ENCODE data around the gene ANKRD10. TPM values are rescaled to one million over a fixed set of nuclear protein-coding genes. Genes with fewer than 3 reads are reported as not detected.

The ANKRD10 gene
- polyA plus RNA-seq, 10 donors = 122 to 338 (median 164) TPM

DNA sequence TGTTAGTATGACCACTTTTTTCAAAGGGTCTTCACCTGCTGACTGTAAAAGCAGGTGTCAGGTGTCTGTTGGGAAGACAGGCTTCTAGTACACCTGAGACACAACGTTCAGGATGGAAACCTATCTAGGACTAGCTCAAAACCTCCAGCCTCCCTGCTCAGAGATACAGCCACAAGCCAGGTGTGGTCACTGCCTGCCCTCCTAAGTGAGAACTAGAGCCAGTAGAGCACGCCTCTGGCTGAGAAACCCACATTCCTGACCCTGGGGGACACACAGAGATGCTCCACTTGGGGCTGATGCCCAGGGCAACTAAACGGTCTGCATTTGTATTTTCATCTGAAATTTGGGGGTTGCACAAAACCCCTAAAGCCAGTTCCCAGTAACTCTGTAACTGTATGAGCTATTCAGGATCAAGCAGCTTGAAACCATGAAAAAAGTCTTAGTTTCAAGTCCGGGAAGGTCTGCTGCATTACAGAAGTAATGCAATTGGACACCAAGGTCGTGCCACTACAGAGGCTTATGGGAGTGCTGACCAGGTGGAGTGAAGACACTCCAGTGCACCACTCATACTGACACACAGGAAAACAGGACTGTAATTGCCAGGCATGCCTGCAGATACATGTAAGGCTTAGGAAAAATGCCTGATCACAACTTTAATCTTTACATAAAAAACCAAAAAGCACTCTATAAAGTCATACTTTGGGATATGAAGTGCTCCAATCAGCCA, 27.8 kb downstream of the ANKRD10 start:
- no peak for DNase-seq

DNA sequence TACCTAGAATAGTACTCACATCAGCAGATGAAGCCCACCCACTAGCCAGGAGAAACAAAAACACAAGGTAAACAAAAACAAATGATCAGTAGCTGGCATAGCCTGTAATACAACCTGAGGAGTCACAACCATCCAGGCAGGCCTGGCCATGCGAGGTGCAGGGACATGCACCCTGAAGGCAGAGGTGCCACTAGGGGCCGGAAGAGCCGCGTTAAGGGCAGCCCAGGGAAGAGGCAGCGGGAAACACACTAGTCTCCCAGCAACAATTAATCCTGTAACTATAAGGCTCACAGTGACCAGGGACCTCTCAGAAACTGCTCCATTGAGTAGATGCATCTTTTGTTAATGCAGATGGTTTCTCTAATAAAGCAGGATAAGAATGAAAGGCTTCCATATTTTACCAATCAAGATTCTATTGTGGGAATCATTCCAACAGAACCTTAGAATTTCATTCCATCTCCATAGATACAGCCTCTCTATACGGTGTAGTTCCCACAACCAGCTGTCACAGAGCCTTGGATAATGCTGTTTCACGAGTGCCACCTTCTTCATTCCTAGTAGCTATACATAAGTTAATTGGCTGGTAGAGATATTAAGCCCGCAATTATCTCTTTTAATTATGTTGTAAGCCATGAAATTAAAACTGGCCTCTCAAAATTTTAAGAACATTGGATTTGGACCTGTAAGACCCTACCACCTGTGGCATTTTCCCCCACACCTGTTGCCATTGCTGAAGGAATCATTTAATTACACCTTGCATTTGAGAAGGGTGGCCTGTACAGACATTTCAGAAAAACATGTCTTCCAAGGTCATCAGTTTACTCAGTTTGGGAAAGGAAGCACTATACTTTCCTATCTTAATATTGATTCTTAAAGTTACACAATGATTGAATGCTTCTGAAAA, 28.7 kb downstream of the ANKRD10 start:
- no peak for DNase-seq

DNA sequence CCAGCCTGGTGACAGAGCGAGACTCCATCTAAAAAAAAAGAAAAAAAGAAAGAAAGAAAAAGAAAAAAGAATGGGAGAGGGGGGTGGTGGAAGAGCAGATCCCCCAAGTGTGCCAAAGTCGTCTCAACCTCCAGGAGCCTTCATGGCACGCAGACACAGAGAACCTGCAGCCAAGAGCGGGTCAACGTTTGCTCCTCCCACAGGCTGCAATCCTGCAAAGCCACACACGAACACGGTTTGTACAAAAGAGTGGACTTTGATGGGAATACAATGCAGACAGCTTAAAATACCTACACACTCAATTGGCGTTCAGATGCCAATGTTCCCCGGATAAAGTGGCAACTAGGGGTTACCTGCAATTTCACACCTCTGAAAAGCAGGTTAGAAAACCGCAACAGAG, 29.4 kb downstream of the ANKRD10 start:
- no peak for DNase-seq

DNA sequence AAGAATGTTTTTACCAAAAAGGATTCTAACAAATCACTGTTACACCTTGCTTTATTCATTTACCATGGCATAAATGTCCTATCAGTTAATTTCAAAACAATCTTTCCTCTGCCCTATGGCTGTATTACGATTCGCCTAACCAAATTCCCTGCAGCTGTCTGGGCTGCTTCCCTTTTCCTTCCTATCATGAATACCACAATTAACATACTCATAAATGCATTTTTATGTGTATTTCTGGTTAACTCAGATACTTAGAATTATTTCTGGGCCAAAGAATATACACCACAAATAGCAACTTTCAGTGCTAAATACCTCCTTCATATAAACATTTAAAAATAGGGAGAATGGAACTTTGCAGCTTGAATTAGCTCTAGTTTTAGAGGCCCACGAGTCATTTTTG, 30.4 kb downstream of the ANKRD10 start:
- no peak for DNase-seq

DNA sequence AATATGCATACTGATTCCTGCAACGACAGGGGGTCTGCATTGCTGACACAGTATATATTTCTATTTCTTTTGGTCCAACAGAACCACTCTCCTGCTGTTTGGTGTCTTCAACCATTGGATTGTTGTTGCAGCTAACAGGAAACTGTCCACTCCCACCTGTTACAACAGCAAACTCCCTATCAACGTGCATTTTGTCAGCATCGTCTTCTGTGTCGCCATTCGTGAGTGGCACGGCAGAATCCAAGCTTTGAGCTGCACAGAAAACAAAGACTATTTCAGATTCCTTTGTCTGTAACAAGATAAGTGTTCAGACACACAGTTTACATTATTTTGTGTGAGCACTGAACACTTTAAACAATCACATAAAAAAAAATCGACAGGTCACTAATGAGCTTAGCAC, 31.3 kb downstream of the ANKRD10 start:
- no peak for DNase-seq

DNA sequence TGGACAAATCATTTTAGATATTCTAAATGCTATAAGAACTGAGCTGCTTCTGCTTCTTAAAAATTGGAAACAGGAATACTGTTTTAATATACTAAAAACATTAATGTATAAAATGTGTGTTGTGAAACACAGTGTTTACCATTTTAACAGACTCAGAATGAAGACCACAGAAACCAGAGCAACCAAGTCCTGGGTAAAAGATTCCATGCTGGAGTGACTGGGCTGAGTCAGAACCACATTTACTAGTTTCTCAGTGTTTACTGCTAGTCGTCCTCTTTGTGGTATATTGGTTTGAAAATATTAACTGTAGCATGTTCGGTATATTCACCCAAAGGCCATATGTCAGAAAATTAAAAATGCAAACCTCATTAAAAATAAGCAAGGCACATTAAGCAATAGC, 31.9 kb downstream of the ANKRD10 start:
- DNase-seq = no peak

DNA sequence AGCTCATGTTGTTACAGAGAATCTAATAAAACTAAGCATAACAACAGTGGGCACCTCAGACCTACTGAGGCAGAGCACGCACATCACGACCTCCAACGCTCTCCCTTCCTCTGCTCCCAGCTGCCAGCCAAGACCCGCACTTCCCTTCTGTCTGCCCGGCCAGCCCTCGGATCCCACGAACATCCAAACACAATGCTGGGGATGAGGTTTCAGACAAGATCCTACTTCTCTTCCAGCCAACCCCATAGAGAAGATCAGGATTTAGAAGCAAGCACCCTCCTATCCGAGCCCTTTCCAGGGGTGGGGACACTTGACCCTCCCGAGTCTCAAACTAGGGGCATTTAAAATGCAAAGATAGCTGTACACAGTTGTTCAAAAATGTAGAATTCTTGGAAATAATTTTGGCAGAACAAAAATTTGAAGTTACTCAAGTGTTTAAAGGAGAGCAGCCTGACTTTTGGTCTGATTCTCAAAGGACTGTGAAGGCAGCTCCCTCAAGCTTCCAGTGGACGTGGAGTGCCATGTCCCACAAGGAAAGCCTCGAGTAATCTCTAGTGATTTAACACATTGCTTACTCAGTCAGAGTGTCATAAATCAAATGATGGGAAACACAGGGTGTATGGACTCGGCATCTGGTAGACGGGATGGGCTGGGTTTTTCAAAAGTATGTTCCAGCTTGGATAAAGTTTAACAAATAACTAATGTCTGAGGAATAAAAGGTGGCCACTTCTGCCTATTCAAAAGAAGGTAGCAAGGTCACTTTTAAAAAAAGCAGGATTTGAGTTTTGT, 32.8 kb downstream of the ANKRD10 start:
- no peak for DNase-seq

DNA sequence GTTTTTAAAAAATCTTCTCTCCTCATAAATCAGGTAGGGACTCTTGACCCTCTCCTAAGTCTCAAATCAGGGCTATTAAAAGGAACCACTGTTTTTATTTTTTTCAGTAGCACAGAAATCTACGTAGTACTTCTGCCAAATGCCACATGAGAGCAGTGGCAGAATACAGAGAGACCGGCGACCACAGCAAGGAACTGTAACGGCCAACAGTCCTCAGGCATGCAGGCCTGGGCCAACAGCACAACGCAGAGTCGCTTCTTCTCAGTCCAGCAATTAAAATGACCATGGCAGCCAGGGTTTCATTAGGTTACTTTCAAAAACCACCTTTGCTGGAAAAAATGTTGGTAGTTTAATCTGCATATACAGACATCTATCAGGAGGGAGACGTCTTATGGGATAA, 34.2 kb downstream of the ANKRD10 start:
- no peak for DNase-seq

DNA sequence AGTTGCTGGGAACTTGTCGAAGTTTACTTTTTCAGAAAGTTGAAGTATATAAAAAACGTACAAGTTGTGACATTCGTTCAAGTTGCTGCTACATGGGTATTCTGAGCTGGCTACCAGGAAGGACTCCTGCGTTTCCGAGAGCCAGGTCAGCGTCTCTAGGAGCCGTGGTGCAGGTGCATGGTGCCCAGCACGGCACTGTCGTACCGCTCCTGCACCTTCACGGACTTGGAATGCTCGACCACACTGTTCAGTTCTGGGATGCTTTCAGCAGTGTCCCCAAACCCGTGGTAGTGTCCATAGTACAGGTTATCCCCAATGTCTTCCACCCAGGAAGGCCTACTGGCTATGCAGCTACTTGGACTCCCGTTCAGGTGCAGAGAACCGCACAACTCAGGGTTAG, 35.4 kb downstream of the ANKRD10 start:
- no peak for DNase-seq

DNA sequence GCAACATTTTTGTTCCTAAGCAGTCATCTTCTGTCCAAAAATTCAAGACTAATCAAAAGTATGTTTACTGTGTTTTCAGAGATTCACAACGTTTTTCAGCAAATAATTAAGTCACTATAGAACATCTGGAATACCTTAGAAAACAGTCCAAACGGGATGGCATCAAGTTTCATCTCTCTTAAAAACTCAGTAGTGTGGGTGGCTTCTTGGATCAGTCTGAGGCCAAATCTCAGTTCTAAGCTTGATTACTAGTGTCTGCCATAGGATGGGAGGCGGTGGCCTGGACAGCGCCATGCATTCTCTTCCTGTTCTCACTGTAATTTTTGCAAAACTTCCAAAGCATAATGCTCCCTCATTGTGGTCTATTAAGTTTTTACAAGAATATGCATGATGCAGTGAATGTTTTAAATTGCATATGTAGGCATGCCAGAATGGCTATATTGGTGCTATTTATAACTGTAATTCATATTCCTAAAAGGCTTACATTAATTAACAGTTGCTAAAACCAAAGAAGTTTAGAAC, 37.1 kb downstream of the ANKRD10 start:
- DNase-seq = no peak

DNA sequence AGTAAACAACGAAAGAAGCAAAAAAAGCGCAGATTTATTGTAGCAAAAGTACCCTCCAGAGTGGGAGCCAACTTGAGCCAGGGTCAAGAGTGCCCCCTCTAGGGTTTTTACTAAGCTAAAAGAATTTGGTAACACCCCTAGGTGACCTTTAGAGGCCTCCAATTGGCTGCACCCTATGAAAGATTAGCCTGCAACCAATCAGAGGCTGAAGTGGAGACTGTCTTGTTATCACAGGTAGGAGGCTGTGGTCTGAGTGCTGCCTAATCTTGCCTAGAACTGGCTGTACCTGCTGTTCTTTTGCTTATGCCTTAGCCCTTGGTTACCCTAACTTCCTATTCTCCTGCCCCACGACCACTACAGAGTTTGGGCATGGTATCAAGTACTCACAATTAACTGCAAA, 38.3 kb downstream of the ANKRD10 start:
- DNase-seq = no peak

DNA sequence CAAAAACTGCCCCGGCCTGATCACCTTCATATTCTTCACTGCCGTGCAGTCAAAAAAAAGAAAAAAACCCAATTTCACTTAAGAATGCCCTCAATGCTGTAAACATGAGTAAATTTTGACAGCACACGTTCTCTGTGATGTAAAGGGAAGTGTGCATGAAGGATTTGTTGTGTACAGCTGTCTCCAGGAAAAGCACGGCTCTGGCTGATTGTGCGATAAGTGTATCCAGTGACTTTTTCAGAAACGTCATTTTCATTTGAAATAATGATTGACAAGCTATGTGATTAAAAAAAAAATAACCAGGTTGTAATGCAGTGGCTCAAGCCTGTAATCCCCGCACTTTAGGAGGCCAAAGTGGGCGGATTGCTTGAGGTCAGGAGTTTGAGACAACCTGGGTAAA, 39.6 kb downstream of the ANKRD10 start:
- DNase-seq = no peak

DNA sequence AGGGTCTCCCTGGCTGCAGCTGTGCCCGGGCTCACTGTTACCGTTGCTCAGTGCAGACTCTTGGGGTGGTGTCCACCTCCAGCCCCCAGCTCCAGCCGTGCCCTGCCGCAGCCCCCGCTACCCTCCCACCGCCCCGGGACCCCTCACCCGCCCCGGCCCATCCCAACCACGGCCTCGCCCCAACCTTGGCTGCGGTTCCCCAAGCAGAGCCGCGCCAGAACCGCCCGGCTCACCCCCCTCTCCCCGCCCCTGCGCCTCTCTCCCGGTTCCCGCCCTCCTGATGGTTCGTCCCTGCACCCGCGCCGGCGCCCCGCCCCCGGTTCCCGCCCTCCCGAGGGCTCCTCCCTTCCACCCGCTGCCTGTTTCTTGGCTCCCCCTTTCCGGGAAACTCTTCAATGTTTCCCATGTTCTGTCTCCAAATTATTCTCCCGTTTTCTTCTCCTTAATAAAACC, 40.3 kb downstream of the ANKRD10 start:
- DNase-seq = peak; percentile 71 to 92 (median 86)

DNA sequence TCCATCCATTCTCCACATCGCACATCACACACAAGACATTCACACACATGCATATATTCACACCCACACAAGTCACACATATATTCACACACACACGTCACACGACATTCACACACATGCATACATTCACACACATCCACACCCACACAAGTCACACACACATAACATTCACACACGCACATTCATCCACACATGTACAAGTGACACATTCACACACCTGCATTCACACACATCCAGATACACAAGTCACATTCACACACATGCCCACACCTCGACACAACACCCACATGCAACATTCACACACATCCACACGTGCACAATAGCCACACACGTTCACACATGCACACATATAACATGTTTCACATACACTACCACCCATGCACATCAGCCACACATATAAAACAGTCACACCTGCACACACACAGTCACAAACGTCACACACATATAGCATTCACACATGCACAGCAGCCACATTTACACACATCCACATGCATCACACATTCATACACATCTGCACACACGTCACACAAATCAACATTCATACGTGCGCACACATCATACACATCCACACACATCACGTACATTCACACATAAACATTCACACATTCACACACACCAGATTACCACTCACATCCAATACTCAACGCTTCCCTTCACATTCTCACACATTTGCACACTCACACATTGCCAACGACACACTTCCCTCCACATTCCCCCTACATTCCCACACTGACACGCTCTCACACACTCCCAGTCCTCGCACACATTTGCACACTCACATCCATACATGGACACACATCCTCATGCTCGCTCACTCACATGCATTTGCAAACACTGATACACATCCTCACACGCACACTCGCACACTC, 41.0 kb downstream of the ANKRD10 start:
- no peak for DNase-seq

DNA sequence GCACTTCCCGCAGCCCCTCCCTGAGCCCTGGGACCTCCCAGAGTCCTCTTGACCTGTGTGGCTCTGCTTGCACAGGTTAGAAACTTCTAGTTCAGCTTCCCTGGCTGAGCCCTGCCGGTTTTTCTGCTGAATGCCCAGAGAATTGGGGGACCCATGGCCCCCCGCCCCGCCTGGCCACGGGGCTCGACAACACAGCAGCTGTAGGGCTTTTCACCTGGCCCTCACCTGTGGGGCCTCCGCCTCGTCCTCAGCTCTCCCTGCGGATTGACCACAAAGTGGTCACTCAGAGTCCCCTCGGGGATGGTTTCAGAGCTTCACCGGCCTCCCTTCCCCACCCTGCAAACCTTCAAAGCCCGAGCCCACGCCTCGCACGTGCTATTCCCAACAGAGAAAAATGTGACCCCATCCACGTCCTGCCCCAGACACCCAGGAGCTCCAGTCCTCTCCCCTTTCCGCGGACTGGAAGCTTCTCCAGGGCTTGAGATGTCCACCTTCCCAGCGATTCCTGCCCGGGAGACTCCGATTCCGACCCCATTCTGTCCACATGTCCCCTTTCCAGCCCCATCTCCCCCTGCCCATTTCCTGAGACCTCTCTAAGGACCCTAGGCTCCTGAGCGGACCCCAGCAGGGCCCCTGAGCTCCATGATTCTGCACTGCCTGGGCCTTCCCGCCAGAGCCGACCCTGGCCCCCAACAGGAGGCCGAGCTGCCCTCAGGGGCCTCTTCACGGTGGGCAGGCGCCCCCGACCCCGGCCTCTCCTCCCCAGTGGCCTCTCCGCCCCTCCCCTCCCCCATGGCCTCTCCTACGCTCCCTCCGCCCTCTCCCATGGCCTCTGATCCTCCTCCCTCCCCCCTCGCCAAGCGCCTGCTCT, 41.9 kb downstream of the ANKRD10 start:
- no peak for DNase-seq

DNA sequence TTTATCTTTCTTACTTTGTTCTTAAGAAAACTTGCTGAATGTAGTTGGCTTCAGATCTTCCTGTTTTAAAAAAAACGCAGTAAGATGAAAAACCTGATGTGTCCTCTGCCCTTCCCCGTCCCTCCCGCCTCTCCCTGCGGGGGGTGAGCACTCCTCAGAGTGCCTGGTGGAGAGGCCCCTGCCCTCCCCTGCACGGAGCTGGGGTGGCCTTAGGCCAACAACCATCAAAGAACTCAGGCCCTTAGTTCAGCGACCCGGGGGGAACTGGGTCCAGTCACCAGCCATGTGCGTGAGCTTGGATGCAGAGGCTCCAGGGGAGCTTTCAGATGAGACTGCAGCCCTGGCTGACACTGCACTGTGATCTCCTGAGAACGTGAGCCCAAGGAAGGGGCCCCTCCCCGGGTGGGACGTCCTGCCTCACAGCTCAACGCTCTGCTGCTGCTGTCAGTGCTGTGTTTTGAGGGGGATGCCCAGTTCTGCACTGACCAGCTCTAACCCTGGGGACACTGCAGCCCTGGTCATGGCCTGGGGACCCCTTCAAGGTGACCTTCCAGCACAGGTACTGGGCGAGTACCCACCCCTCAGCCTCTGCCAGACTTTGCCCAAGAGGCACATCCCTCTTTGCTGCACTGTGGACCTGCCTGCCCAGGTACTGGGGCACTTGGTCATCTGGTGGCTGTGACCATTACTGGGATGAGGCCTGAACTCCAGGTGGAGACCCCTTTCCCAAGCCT, 42.7 kb downstream of the ANKRD10 start:
- no peak for DNase-seq

DNA sequence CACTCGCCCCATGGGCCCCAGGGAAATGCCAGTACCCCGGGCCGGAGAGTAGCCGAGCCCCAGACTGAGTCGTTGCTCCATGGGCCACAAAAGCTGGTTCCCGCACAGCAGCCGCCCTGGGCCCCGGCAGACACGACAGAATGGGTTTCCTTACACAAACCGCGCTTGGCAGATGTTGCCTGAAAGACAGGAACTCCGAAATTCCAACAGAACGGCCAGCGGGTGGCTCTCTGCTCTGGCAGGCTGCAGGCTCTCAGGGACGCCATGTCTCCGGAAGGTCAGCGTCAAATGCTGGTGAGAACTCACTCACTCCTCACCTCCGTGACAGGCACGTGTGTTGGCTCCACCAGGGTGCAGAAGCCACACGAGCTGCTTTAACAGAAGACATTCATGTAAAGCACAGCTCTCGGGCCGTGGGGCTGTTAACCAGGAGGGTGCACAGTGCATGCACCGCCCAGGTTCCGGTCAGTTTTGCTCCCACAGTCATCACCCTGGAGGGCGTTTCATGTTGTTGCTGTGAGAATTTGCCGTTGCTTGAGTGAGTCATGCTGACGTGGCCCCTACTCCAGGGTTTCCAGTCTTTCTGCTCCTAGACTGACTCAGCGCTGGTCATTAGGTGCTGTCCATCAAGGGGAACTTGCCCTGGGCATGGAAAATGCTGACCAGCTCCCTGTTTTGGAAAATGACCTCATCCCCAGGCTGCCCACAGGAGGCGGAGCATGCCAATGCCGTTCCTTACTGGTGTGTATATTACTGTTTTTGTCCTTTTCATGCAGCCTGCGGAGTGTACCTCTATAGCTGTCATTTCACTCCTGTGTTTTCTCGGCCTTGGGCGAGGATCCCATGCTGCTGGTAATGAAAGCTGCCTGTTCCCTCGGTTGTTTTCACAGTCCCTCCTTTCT, 44.8 kb downstream of the ANKRD10 start:
- DNase-seq = peak; percentile 81 to 95 (median 82)

DNA sequence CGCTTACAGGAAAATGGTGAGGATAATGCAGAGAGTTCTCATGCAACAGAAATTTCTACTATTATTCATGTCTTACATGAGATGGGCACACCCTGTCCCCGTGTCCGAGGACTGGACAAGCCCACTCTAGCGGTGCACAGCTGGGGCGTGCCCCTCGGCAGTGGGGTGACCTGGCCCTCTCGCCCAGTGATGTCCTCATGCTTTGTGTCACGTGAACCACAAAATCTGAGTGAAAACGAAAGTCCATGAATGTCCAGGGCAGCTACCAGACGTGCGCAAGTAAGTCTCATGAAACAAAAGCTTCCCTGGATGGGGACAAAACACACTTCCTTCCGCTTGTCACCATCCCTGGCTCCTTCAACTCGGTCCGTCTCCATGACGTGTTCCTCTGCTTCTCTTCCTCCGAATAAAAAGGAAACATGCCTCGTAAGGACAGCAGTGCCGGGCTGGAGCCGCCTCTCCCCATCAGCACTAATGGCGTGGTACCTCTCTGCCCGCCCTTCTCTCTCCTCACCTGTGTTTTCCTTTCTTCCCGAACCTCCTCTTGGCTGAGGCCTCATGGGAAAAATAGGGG, 45.6 kb downstream of the ANKRD10 start:
- no peak for DNase-seq
